Stomach (tissue), 9 donors: ENCODE results near the gene SERINC5. TPM values are rescaled to one million over a fixed set of nuclear protein-coding genes. Genes with fewer than 3 reads are reported as not detected.
A peak's percentile ranks its signal among the peaks of the same experiment; 100 is the strongest.

Experiments
- DNase-seq, 2 donors: peaks; one replicate each; pipeline versions ENCODE4 v3.0.0 to v3.0.0-alpha.2; 2013 to 2019
- H3K27ac ChIP-seq, 5 donors: fragments of 200-600 bp in 4 of 5; sonication (generic) in 4 of 5; one replicate each; pipeline ENCODE4 v1.5.1; 2013 to 2019; ENCODE audit warnings: mild to moderate bottlenecking in 1 of 5, moderate library complexity in 1 of 5
- H3K27me3 ChIP-seq, 3 donors: fragments of 200-600 bp; sonication (generic); one replicate each; pipeline ENCODE4 v1.5.1; 2017 to 2019; ENCODE audit warnings: mixed run types in 1 of 3
- H3K36me3 ChIP-seq, 4 donors: fragments of 200-600 bp; sonication (generic); 1 replicate in 3 of 4; 2 replicates in 1 of 4; pipeline ENCODE4 v1.5.1; 2016 to 2019
- H3K4me1 ChIP-seq, 4 donors: fragments of 200-600 bp; sonication (generic); one replicate each; pipeline ENCODE4 v1.5.1; 2016 to 2019
- H3K4me3 ChIP-seq, 4 donors: fragments of 200-600 bp; sonication (generic) in 3 of 4; one replicate each; pipeline ENCODE4 v1.5.1; 2016 to 2019; ENCODE audit warnings: mild to moderate bottlenecking in 1 of 4
- H3K9me3 ChIP-seq, 4 donors: fragments of 200-600 bp; sonication (generic); one replicate each; pipeline ENCODE4 v1.5.1; 2016 to 2019
- EP300 ChIP-seq: sonication (generic); formaldehyde crosslinking; IDR thresholded peaks from one replicate; pipeline ENCODE4 v1.6.1; 2017; ENCODE audit warnings: antibody characterized with exemption
- POLR2A ChIP-seq, 4 donors: fragments of 450-650 bp; IDR thresholded peaks; one replicate each; pipeline ENCODE4 v1.6.1; 2016; ENCODE audit warnings: antibody characterized with exemption in 4 of 4, control low read depth in 2 of 4, mild to moderate bottlenecking in 1 of 4, moderate library complexity in 1 of 4
- POLR2AphosphoS5 ChIP-seq, 3 donors: sonication (generic); formaldehyde crosslinking; IDR thresholded peaks; one replicate each; pipeline ENCODE4 v1.6.1; 2016; ENCODE audit warnings: antibody characterized with exemption in 3 of 3
- WGBS, 5 donors: extraction: QIAGEN DNeasy Blood & Tissue Kit in 3 of 5; methylation state at CpG; one replicate each; pipeline versions ENCODE4 v1.1.5 to v1.1.7; 2013 to 2018; 5-methylcytosine and 5-hydroxymethylcytosine counted together
- intact Hi-C: fragments of 100-400 bp; cut with DNase I; formaldehyde crosslinking; loops from one replicate; pipeline ENCODE4 v1.15.1; 2023; ENCODE audit warnings: low total_unique reads
- polyA plus RNA-seq, 3 donors: library from polyadenylated mRNA; stranded (reverse); fragments of 200-250 nt; gene quantifications; one replicate each; pipeline ENCODE4 v1.2.3, GENCODE V29; 2013
- total RNA-seq, 5 donors: library from RNA; depleted of rRNA; stranded (reverse); fragments of >200 nt; gene quantifications; one replicate each; pipeline versions ENCODE4 v1.1.0 to v1.2.3, GENCODE V29; 2014 to 2016
- TF ChIP-seq, protein P1 (sequence below), 7 experiments: fragments of 450-650 bp in 4 of 7; fragments of 200-600 bp in 3 of 7; sonication (generic) in 3 of 7; IDR thresholded peaks; one replicate each; pipeline ENCODE4 v1.5.1; 2016 to 2019; ENCODE audit warnings: antibody characterized with exemption in 7 of 7, control low read depth in 2 of 7, mild to moderate bottlenecking in 1 of 7
- donor health status: healthy with polysubstance abuse.
- donor health status: Bipolar disorder and iron deficiency.
- donor health status: healthy.

The SERINC5 gene
- total and polyA plus RNA-seq, 8 donors = 2.4 to 71.4 (median 18.7) TPM

GRCh38 chr5:80246995-80247729 lies 8.7 kb downstream of the SERINC5 start:
- no peak overlapping the region for H3K4me3 ChIP-seq
- H3K4me1 ChIP-seq = peaks cover 36 to 71% (median 49%) of the 10 kb centered on the region in 4 donors
- DNase-seq = peak; percentile 62 to 90
- no peaks in the 10 kb centered on the region for H3K27me3 ChIP-seq
- WGBS, 5 donors = 10 to 19% (median 12%) methylated on average over 6 of the region's 6 CpGs
- intact Hi-C loops = no loop called here
- peak overlapping the region; percentile 44 to 81 (median 76) for H3K27ac ChIP-seq
- H3K9me3 ChIP-seq = peaks cover 0 to 9% (median 3%) of the 10 kb centered on the region in 4 donors
- H3K36me3 ChIP-seq = peaks cover 0 to 10% (median 0%) of the 10 kb centered on the region in 4 donors
- TF ChIP-seq POLR2AphosphoS5 (IDR thresholded peaks at IDR 0.05) (peak in 2 of 3 donors; percentile 46 to 81), POLR2A (IDR thresholded peaks at IDR 0.05) (no peak)

DNA sequence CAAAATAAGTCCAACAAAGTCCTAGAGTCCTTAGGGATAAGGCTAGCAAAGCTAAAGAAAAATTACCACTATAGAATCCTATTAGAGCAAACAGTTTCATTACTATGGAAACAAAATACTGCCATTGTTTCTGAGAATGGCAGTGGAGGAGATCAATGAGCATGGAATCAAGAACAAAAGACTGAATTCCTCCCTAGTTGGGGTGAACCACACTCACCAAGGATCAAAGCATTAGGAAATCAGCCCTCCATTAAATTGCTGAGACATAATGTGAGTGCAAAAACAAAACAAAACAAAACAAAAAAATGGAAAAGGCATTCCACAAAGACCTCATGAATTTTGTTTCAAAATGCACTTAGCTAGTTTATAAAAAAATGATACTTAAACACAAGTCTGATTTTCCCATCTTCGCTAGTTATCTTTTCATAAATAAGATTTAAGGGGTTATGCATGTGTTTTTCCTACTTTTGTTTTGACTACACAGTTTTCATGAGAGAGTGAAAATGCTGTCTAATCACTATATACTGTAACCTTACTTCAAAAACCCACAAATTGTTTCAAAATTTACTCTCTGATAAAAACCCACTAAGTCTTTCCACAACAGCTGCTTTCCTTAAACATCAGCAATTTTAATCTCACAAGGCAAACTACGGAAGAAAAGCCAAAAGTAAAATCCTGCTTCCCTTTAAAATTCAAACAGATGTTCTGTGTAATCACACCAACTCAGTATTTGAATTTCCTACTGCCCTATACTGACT lies 9.7 kb downstream of the SERINC5 start:
- peaks cover 0 to 20% (median 8%) of the 10 kb centered on the region in 4 donors for H3K36me3 ChIP-seq
- H3K27me3 ChIP-seq = no peaks in the 10 kb centered on the region
- peak in 1 of 2 donors; percentile 65 for DNase-seq
- TF ChIP-seq, protein P1, sequence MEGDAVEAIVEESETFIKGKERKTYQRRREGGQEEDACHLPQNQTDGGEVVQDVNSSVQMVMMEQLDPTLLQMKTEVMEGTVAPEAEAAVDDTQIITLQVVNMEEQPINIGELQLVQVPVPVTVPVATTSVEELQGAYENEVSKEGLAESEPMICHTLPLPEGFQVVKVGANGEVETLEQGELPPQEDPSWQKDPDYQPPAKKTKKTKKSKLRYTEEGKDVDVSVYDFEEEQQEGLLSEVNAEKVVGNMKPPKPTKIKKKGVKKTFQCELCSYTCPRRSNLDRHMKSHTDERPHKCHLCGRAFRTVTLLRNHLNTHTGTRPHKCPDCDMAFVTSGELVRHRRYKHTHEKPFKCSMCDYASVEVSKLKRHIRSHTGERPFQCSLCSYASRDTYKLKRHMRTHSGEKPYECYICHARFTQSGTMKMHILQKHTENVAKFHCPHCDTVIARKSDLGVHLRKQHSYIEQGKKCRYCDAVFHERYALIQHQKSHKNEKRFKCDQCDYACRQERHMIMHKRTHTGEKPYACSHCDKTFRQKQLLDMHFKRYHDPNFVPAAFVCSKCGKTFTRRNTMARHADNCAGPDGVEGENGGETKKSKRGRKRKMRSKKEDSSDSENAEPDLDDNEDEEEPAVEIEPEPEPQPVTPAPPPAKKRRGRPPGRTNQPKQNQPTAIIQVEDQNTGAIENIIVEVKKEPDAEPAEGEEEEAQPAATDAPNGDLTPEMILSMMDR (IDR thresholded peaks at IDR 0.05) = no peak
- TF ChIP-seq POLR2AphosphoS5 (IDR thresholded peaks at IDR 0.05) (no peak), EP300 (no peak), POLR2A (IDR thresholded peaks at IDR 0.05) (no peak)
- no peak overlapping the region for H3K4me3 ChIP-seq
- H3K9me3 ChIP-seq = peaks cover 0 to 14% (median 3%) of the 10 kb centered on the region in 4 donors
- 22 to 46% (median 32%) methylated on average over 2 of the region's 2 CpGs for WGBS, 5 donors
- intact Hi-C loops = no loop called here
- H3K4me1 ChIP-seq = peaks cover 36 to 62% (median 44%) of the 10 kb centered on the region in 4 donors
- peak overlapping the region in 4 of 5 donors; percentile 68 to 81 (median 78) for H3K27ac ChIP-seq

DNA sequence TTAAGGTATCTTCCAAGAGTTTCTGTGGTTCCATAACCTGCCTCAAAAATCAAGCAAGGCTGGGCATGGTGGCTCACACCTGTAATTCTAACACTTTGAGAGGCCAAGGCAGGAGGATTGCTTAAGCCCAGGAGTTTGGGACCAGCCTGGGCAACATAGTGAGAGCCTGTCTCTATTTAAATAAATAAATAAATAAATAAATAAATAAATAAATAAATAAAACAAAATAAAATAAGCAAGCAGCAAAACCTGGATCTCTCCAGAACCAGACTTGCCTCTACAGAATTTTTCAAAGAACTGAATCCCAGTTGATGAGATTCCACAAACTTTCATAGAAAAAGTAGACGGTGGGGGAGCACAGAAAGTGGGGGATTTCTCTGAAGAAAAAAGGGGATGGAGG lies 12.3 kb downstream of the SERINC5 start:
- intact Hi-C loops = no loop called here
- peaks cover 43 to 60% (median 51%) of the 10 kb centered on the region in 4 donors for H3K4me1 ChIP-seq
- WGBS, 5 donors = 91 to 100% (median 97%) methylated on average over 1 of the region's 1 CpG

GRCh38 chr5:80242849-80243248 lies 13.0 kb downstream of the SERINC5 start:
- peaks cover 0 to 14% (median 3%) of the 10 kb centered on the region in 4 donors for H3K9me3 ChIP-seq
- 85 to 98% (median 97%) methylated on average over 3 of the region's 3 CpGs for WGBS, 5 donors
- DNase-seq = no peak
- intact Hi-C loops = no loop called here
- no peak for TF ChIP-seq EP300
- no peak for TF ChIP-seq POLR2AphosphoS5 (IDR thresholded peaks at IDR 0.05)
- TF ChIP-seq POLR2A (IDR thresholded peaks at IDR 0.05) = no peak
- TF ChIP-seq, protein P1 (IDR thresholded peaks at IDR 0.05) = no peak
- H3K4me1 ChIP-seq = peaks cover 39 to 61% (median 47%) of the 10 kb centered on the region in 4 donors
- no peak overlapping the region for H3K4me3 ChIP-seq
- H3K27ac ChIP-seq = no peak overlapping the region
- H3K27me3 ChIP-seq = no peaks in the 10 kb centered on the region
- peaks cover 0 to 22% (median 8%) of the 10 kb centered on the region in 4 donors for H3K36me3 ChIP-seq

More for the DNA sequence above, 12.3 kb downstream of the SERINC5 start:
- Histone ChIP-seq H3K36me3 (peaks cover 0 to 22% (median 8%) of the 10 kb centered on the region in 4 donors), H3K27ac (no peak overlapping the region), H3K27me3 (no peaks in the 10 kb centered on the region), H3K9me3 (peaks cover 0 to 14% (median 3%) of the 10 kb centered on the region in 4 donors), H3K4me3 (no peak overlapping the region)
- TF ChIP-seq POLR2AphosphoS5 (IDR thresholded peaks at IDR 0.05) = no peak
- no peak for TF ChIP-seq POLR2A (IDR thresholded peaks at IDR 0.05)
- TF ChIP-seq, protein P1 (IDR thresholded peaks at IDR 0.05) = no peak
- no peak for DNase-seq
